Stimulated activated CD4-positive, alpha-beta T cell treated with anti-CD3 and anti-CD28 coated beads, Interleukin-15, amount 100 ng/mL, for 48 hours (primary cell): Measurements from ENCODE around the gene MBTD1.
"Not testable (repeated sequence)": the region's sequence is repeated elsewhere in the genome, so short reads cannot be mapped to it uniquely, and the experiment has no call there.

Experiments
- DNase-seq, 2 donors: peaks; one replicate each; pipeline ENCODE4 v3.0.0-alpha.2; 2020; ENCODE audit warnings: low read depth in 2 of 2

Gene MBTD1

GRCh38 chr17:51189162-51189561, 70.7 kb downstream of the MBTD1 start:
- DNase-seq: no peak

- no peak for DNase-seq
Measured at GRCh38 chr17:51188271-51188833, 71.5 kb downstream of the MBTD1 start.

- no peak for DNase-seq
Measured at GRCh38 chr17:51185763-51186332, 74.0 kb downstream of the MBTD1 start.

- no peak for DNase-seq
Measured at GRCh38 chr17:51184124-51184523, 75.7 kb downstream of the MBTD1 start.

- DNase-seq: no peak
Measured at GRCh38 chr17:51180486-51180885, 79.4 kb downstream of the MBTD1 start.

- not testable (repeated sequence) for DNase-seq
Measured at GRCh38 chr17:51172030-51172429, 87.8 kb downstream of the MBTD1 start.

GRCh38 chr17:51170736-51171135, 89.1 kb downstream of the MBTD1 start:
- no peak for DNase-seq

GRCh38 chr17:51169340-51169739, 90.5 kb downstream of the MBTD1 start:
- no peak for DNase-seq

- peak; percentile 45 to 55 for DNase-seq
Measured at GRCh38 chr17:51166987-51167931, 92.6 kb downstream of the MBTD1 start.

GRCh38 chr17:51166198-51166986, 93.5 kb downstream of the MBTD1 start, which contains the start of gene NME2:
Gene NME2 (plus strand): TSS chr17:51166411. CDS start chr17:51166831, 420 bp downstream.
- peak; percentile 44 to 61 for DNase-seq

GRCh38 chr17:51165680-51166197, 94.1 kb downstream of the MBTD1 start:
- peak in 1 of 2 donors; percentile 11 for DNase-seq

- no peak for DNase-seq
Measured at GRCh38 chr17:51164911-51165679, 94.8 kb downstream of the MBTD1 start.

GRCh38 chr17:51161541-51161940, 98.3 kb downstream of the MBTD1 start:
- DNase-seq: no peak

- no peak for DNase-seq
Measured at GRCh38 chr17:51159604-51160003, 100.2 kb downstream of the MBTD1 start.

- DNase-seq: no peak
Measured at GRCh38 chr17:51155416-51155815, 104.4 kb downstream of the MBTD1 start.

GRCh38 chr17:51154176-51154575, 105.7 kb downstream of the MBTD1 start:
- no peak for DNase-seq

- peak; percentile 93 to 95 for DNase-seq
Measured at GRCh38 chr17:51153210-51154072, 106.4 kb downstream of the MBTD1 start, which contains the start of gene NME1. Gene NME1 (plus strand): TSS chr17:51153559. CDS start chr17:51155655, 2,096 bp downstream.

- DNase-seq: no peak
Measured at GRCh38 chr17:51152766-51153209, 107.1 kb downstream of the MBTD1 start.

- no peak for DNase-seq
Measured at GRCh38 chr17:51150932-51151331, 108.9 kb downstream of the MBTD1 start.

- DNase-seq: no peak
Measured at GRCh38 chr17:51149163-51149562, 110.7 kb downstream of the MBTD1 start.
